Endothelial cell of umbilical vein (primary cell): Measurements from ENCODE around the gene FGFR4. TPM values are rescaled to one million over a fixed set of nuclear protein-coding genes. Genes with fewer than 3 reads are reported as not detected.

Source experiments
- BruUV-seq: library from RNA; stranded (reverse); fragments of 400-500 nt; replicated peaks from 2 replicates; lab custom pipeline; 2021; lab: Mats Ljungman, UMichigan
- CTCF ChIA-PET: fragments of 300-600, 350-600 bp; sonication (Branson Sonifier 250); formaldehyde crosslinking; loops from one replicate; lab custom pipeline; 2021; ENCODE audit warnings: antibody characterized with exemption, inconsistent platforms; lab: Charles Lee
- POLR2A ChIA-PET: fragments of 300-600, 350-600 bp; sonication (Branson Sonifier 250); formaldehyde crosslinking; loops from one replicate; lab custom pipeline; 2021; ENCODE audit warnings: antibody characterized with exemption, inconsistent platforms; lab: Charles Lee
- DNase-seq: peaks from one replicate; pipeline ENCODE4 v3.0.0-alpha.2; 2011; ENCODE audit warnings: low read depth, low spot score
- FAIRE-seq: peaks from 2 replicates; lab custom pipeline; 2011; peaks lifted over from hg19 to GRCh38; lab: Jason Lieb, UNC
- H2AFZ ChIP-seq: 2 replicates; pipeline ENCODE4 v1.6.0; 2012; ENCODE audit warnings: low read depth, low read length, control low read depth, inconsistent platforms
- H3K27ac ChIP-seq: 2 replicates; pipeline ENCODE4 v1.5.1; 2011; ENCODE audit warnings: low read depth, mild to moderate bottlenecking, control low read depth, low read length, moderate library complexity; ENCODE audit not compliant: insufficient read depth
- H3K27me3 ChIP-seq, 2 experiments: 2 replicates each; pipeline versions ENCODE4 v1.6.0 to v1.6.1; 2011; ENCODE audit warnings: low read length in 2 of 2, mixed read lengths in 1 of 2; ENCODE audit not compliant: control insufficient read depth in 2 of 2, insufficient read depth in 2 of 2
- H3K36me3 ChIP-seq, 2 experiments: 2 replicates in 1 of 2; 3 replicates in 1 of 2; pipeline ENCODE4 v1.5.1; 2011; ENCODE audit warnings: low read length in 2 of 2, mild to moderate bottlenecking in 1 of 2, moderate library complexity in 1 of 2; ENCODE audit not compliant: control insufficient read depth in 2 of 2, insufficient read depth in 2 of 2; ENCODE audit errors: extremely low read depth in 1 of 2
- H3K4me1 ChIP-seq: 3 replicates; pipeline ENCODE4 v1.5.1; 2011; ENCODE audit warnings: mild to moderate bottlenecking, low read length; ENCODE audit not compliant: control insufficient read depth, insufficient read depth; ENCODE audit errors: extremely low read depth
- H3K4me2 ChIP-seq: 2 replicates; pipeline ENCODE4 v1.6.1; 2011; ENCODE audit warnings: low read length, control low read depth, mixed read lengths; ENCODE audit not compliant: insufficient read depth
- H3K4me3 ChIP-seq, 3 experiments: fragments of 200-600 bp in 1 of 3; sonication (generic), shearing (Covaris generic) in 1 of 3; replicated peaks in 1 of 3; 2 replicates each; pipeline ENCODE4 v1.5.1; 2011 to 2016; ENCODE audit warnings: control low read depth in 3 of 3, low read length in 3 of 3, mild to moderate bottlenecking in 2 of 3, inconsistent platforms in 1 of 3, low read depth in 1 of 3, moderate library complexity in 1 of 3; ENCODE audit not compliant: insufficient read depth in 1 of 3
- H3K79me2 ChIP-seq: 2 replicates; pipeline ENCODE4 v1.6.0; 2012; ENCODE audit warnings: low read length, inconsistent platforms; ENCODE audit not compliant: control insufficient read depth, insufficient read depth
- H3K9ac ChIP-seq: replicated peaks from 2 replicates; pipeline ENCODE3; 2011; ENCODE audit warnings: low read length, control low read depth; ENCODE audit not compliant: insufficient read depth; ENCODE audit errors: extremely low read depth
- H3K9me1 ChIP-seq: replicated peaks from 3 replicates; pipeline ENCODE4 v1.6.0; 2011; ENCODE audit warnings: mild to moderate bottlenecking, low read length; ENCODE audit not compliant: control insufficient read depth, insufficient read depth; ENCODE audit errors: extremely low read depth
- H3K9me3 ChIP-seq: replicated peaks from 2 replicates; pipeline ENCODE4 v1.5.1; 2012; ENCODE audit warnings: low read length, inconsistent platforms; ENCODE audit not compliant: control insufficient read depth, insufficient read depth
- H4K20me1 ChIP-seq: replicated peaks from 2 replicates; pipeline ENCODE3; 2011; ENCODE audit warnings: mild to moderate bottlenecking, low read length; ENCODE audit not compliant: control insufficient read depth, insufficient read depth; ENCODE audit errors: extremely low read depth
- CTCF ChIP-seq, 2 donors: IDR thresholded peaks; 1 replicate in 1 of 2; 2 replicates in 1 of 2; pipeline ENCODE4 v1.5.1; 2011; ENCODE audit warnings: low read length in 2 of 2, mild to moderate bottlenecking in 2 of 2, moderate library complexity in 2 of 2, control low read depth in 1 of 2, inconsistent platforms in 1 of 2, low read depth in 1 of 2; ENCODE audit not compliant: insufficient read depth in 1 of 2; ENCODE audit errors: extremely low read depth in 1 of 2
- EZH2 ChIP-seq: IDR thresholded peaks from 2 replicates; pipeline ENCODE4 v1.6.1; 2012; ENCODE audit warnings: borderline replicate concordance, low read depth, mild to moderate bottlenecking, moderate library complexity, low read length, inconsistent platforms; ENCODE audit not compliant: severe bottlenecking
- FOS ChIP-seq: IDR thresholded peaks from 2 replicates; pipeline ENCODE4 v1.6.1; 2011; ENCODE audit warnings: mild to moderate bottlenecking, low read length, moderate library complexity, borderline replicate concordance; ENCODE audit not compliant: insufficient read depth
- GATA2 ChIP-seq: IDR thresholded peaks from 2 replicates; pipeline ENCODE4 v1.7.0; 2011; ENCODE audit warnings: low read depth, mild to moderate bottlenecking, moderate library complexity, mixed read lengths, low read length; ENCODE audit not compliant: insufficient read length, insufficient read depth
- JUN ChIP-seq: IDR thresholded peaks from 2 replicates; pipeline ENCODE4 v1.6.1; 2011; ENCODE audit warnings: borderline replicate concordance, low read depth; ENCODE audit not compliant: insufficient read length, insufficient read depth
- MAX ChIP-seq: IDR thresholded peaks from 2 replicates; pipeline ENCODE4 v1.6.1; 2011; ENCODE audit not compliant: insufficient read depth, insufficient read length
- MYC ChIP-seq: IDR thresholded peaks from one replicate; pipeline ENCODE4 v1.6.1; 2011; ENCODE audit warnings: mild to moderate bottlenecking, low read depth, low read length
- POLR2A ChIP-seq: IDR thresholded peaks from 2 replicates; pipeline ENCODE4 v1.6.1; 2012; ENCODE audit warnings: low read depth, mild to moderate bottlenecking, control low read depth, low read length
- POLR2AphosphoS5 ChIP-seq: IDR thresholded peaks from 2 replicates; pipeline ENCODE4 v1.6.1; 2012; ENCODE audit warnings: low read depth, mild to moderate bottlenecking, control low read depth, low read length, moderate library complexity; ENCODE audit not compliant: insufficient read depth
- dilution Hi-C: fragments of 300-500 bp; cut with MboI; formaldehyde crosslinking; loops from one replicate; pipeline ENCODE4 v1.15.0; 2019; ENCODE audit warnings: low sequenced_read_pairs; ENCODE audit not compliant: extremely low pct_ligation_motif_present
- intact Hi-C: fragments of 100-400 bp; cut with micrococcal nuclease; formaldehyde crosslinking; loops from one replicate; pipeline ENCODE4 v1.10.0; 2022
- polyA plus RNA-seq, 4 experiments: library from polyadenylated mRNA; depleted of rRNA in 3 of 4; stranded (reverse) in 3 of 4; unstranded in 1 of 4; fragments of >200 nt; gene quantifications; 2 replicates each; pipeline versions ENCODE4 v1.2.1 to v1.2.3, GENCODE V29; 2011 to 2012; ENCODE audit warnings: missing spikeins in 1 of 4
- total RNA-seq: library from RNA; stranded (reverse); gene quantifications from 2 replicates; pipeline ENCODE4 v1.2.3, GENCODE V29; 2021

FGFR4 gene
- total and polyA plus RNA-seq, 2 donors (not counting 3 experiments of a cell fraction or from before 2014, with no cell fraction given) = 1.9 to 2.9 TPM

- BruUV-seq = no TSS peak
- FAIRE-seq (no peak), DNase-seq (no peak)
- H3K36me3 ChIP-seq = peaks cover 9 to 12% of the 10 kb centered on the region in 2 experiments
- H3K9ac ChIP-seq = no peak overlapping the region
- peaks cover 5% of the 10 kb centered on the region for H3K4me1 ChIP-seq
- CTCF ChIA-PET = no interaction called here
- POLR2A ChIA-PET = no interaction called here
- peaks cover 68% of the 10 kb centered on the region for H3K79me2 ChIP-seq
- TF ChIP-seq MAX (no peak), FOS (no peak), EZH2 (no peak), MYC (no peak)
- H3K4me3 ChIP-seq = no peak overlapping the region
- no peaks in the 10 kb centered on the region for H3K9me3 ChIP-seq
- H4K20me1 ChIP-seq = peaks cover 4% of the 10 kb centered on the region
- H3K27me3 ChIP-seq = no peaks in the 10 kb centered on the region
- H3K4me2 ChIP-seq = no peak overlapping the region
- H2AFZ ChIP-seq = no peak overlapping the region
- H3K9me1 ChIP-seq = no peaks in the 10 kb centered on the region
- intact Hi-C loops = no loop called here
- H3K27ac ChIP-seq = no peak overlapping the region
- dilution Hi-C loops = no loop called here
These were observed 55.4 kb downstream of the FGFR4 start for GRCh38 chr5:177142098-177142611.

GRCh38 chr5:177142778-177143177, 56.1 kb downstream of the FGFR4 start:
- peaks cover 8 to 13% of the 10 kb centered on the region in 2 experiments for H3K36me3 ChIP-seq
- intact Hi-C loops = no loop called here
- H3K9me1 ChIP-seq = no peaks in the 10 kb centered on the region
- H3K27ac ChIP-seq = no peak overlapping the region
- POLR2A ChIA-PET = no interaction called here
- dilution Hi-C loops = no loop called here
- H3K9ac ChIP-seq = no peak overlapping the region
- no peak overlapping the region for H2AFZ ChIP-seq
- H3K79me2 ChIP-seq = peaks cover 68% of the 10 kb centered on the region
- DNase-seq = no peak
- no peaks in the 10 kb centered on the region for H3K4me1 ChIP-seq
- no peak overlapping the region for H3K4me3 ChIP-seq
- no peak for TF ChIP-seq CTCF (IDR thresholded peaks at IDR 0.05; ENCODE audit: extremely low read depth in 1 of 2, insufficient read depth in 1 of 2, low read depth in 1 of 2, low read length in 2 of 2)
- no peak for TF ChIP-seq MAX
- TF ChIP-seq EZH2 = no peak
- no peak for TF ChIP-seq MYC
- TF ChIP-seq POLR2AphosphoS5 = no peak
- TF ChIP-seq FOS = no peak
- TF ChIP-seq POLR2A = no peak
- no peak for TF ChIP-seq GATA2
- no peak for TF ChIP-seq JUN
- H3K27me3 ChIP-seq = no peaks in the 10 kb centered on the region
- no TSS peak for BruUV-seq
- CTCF ChIA-PET = interaction anchor here (0.9 kb wide), 1 partner anchor 9 kb away, joined by 3 read pairs; no protein-coding TSS in a partner anchor
- no peaks in the 10 kb centered on the region for H4K20me1 ChIP-seq
- FAIRE-seq = no peak
- H3K4me2 ChIP-seq = no peak overlapping the region
- no peaks in the 10 kb centered on the region for H3K9me3 ChIP-seq
